GM19328 (cell line): ENCODE data around the gene SSBP2.
"Not testable (repeated sequence)": the region's sequence is repeated elsewhere in the genome, so short reads cannot be mapped to it uniquely, and the experiment has no call there.

Experiments
- ATAC-seq: cut with Tn5 transposase; IDR thresholded peaks from one replicate; pipeline ENCODE4 v1.9.1; 2021; ENCODE audit warnings: mild to moderate bottlenecking, moderate library complexity; ENCODE audit not compliant: unreplicated experiment

Gene SSBP2

DNA sequence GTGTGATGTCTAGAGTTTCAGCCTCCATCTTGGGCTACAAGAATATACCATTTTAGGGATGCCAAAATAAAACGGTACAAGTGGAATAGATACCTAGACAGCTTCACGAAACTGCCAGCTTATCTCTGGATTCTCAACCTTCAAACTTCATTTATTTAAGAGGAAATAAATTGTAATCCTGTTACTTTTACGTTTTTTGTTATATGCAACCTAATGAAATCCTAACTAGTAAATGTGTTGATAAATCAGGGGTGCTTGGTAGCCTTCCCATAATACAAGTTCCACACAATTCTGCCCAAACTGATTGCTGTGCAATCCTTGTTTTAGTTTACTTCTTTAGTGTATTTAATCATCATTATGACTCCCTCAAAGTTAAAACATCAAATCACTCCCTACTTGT lies 75.5 kb downstream of the SSBP2 start:
- ATAC-seq, result no peak

DNA sequence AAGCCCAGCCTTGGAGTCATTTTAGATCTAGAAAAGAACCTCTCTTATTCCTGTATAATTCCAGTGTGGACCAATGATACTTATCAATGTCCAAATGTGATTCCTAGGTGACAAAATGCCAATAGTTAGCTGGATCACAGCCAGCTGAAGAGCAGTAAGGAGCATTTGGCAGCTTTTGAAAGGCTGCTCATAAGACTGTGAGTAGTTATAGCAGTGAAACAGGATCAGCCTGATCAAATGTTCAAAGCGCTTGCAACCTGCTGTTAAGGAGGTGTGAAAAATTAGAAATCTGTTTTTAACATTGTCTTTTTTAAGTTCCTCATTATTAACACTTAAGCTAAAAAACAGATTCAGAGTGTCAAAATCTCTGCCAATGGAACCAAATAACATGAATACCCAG lies 85.1 kb downstream of the SSBP2 start:
- no peak for ATAC-seq

DNA sequence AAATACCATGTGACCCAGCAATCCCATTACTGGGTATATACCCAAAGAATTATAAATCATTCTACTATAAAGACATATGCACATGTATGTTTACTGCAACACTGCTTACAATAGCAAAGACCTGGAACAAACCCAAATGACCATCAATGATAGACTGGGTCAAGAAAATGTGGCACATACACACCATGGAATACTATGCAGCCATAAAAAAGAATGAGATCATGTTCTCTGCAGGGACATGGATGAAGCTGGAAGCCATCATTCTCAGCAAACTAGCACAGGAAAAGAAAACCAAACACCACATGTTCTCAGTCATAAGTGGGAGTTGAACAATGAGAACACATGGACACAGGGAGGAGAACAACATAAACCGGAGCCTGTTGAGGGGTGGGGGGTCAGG lies 90.3 kb downstream of the SSBP2 start:
- ATAC-seq, result not testable (repeated sequence)

DNA sequence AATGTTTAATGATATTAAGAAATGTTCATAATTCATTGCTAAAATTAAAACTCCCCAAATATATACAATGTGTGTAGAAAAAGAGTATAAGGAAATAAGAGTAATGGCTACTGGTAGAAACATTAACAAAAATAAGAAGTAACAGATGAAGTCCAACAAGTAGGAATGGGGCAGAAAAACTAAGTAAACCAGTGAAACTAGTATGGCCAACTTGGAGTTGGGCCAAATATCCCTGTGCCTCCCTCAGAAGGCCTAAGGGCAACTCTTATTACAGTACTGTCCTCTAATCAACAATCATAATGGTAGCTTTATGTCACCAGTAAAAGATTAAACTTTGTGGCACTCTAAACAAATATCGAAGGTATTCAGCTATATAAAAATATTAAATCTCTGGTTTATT lies 93.5 kb downstream of the SSBP2 start:
- ATAC-seq, result no peak

DNA sequence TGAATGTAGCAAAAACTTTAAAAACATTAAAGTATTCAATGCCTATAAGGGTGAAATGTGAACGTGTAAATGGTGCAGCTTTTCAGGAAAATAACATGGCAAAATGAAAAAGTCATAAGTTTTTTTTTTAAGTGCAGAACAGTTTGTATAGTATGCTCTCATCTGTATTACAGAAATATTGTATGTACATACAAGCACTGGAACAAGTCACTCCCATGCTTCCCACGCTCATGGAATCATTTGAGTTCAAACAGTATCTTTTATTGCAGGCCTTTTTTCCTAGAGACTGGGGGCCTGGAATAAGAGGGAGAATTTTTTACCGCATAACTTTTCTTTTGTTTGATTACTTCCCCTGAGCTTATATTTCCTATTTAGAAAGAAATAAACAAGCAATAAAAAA lies 94.1 kb downstream of the SSBP2 start:
- no peak for ATAC-seq

DNA sequence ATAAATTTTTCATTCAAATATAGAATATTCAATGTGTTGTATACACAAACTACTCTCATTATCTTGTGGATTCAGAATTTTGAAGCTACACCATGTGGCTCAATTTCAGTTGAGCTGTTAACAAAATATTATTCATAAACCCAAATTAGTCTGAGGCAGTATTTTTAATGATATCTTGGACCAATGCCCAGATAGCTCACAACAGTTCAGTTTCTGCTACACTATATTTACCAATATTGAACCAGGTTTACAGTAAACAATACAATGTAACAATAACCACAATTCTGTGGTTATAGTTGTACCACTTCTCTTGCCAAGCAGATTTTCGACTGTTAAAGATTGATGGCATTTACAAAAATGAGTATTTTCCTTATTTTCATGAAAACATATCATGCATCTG lies 99.9 kb downstream of the SSBP2 start:
- ATAC-seq, result no peak

DNA sequence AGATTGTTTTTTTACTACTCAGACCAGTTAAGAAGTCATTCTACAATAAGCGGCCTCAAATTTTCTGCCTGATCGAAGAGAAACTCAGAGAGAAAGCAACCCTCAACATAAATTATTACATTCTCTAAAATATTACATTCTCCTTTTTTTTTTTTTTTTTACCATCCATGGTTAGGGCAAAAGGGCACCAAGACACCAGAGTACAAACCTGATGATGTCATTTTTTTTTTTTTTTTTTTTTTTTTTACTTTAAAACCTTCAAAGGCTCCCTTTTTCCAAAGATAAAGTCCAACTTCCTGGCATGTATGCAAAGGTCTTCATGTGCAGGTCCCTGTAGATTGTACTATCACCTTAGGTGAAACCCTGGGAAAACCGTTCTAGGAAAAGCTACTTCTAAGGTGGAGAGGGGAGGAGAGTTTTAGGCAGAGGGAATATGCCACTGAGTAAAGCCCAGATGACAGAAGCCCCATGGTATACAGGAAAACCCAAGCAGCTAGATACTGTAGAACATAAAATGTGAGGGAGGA lies 104.4 kb downstream of the SSBP2 start:
- ATAC-seq, result no peak

DNA sequence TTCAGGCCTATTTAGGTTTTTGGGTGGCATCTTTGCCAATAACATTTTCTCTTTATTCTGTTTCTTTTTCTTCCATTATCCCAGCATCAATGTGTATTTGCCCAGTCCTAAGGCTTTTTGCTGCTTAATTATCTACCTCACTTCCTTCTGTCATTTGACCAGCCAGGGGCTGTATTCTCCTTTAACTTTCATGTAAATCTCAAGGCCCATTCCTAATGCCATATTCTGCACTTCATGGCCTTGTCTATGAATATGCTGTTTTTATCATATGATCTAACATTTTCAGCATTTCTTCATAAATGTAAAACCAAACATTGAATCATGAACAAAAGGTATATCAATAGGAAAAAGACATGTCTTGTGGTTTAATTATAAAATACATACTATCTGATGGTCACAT lies 108.7 kb downstream of the SSBP2 start:
- no peak for ATAC-seq

DNA sequence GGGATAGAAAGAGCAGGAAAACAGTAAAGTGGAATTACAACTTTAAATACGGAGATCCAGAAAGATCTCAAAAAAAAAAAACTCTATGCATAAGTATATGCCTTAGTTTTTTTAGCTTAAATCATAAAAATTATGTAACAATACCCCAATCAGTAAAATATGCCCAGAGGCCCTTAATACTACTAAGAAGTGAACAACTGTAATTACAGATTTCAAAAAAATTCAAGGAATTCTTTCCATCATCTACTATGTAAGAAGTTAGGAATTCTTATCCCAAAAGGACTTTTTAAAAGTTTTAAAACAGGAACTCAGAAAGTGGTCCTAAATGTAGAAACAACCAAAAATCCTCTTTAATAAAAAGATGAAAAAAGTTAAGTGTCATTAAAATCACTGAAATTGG lies 111.3 kb downstream of the SSBP2 start:
- no peak for ATAC-seq

DNA sequence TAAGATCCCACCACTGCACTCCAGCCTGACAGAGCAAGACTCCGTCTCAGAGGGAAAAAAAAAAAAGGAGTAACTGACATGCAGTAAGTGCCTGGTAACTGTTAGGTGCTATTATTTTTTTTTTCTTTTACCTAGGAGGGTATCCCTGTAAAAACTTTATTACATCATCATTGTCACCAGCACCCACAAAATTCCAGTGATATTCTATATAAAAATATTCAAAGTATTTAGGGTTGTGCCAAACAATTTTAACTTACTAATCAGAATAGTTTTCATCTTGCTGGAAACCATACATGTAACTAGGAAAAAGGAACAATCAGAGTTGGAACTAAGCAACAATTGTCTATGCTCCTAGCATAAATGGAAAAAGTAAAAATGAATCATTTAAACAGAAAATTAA lies 112.4 kb downstream of the SSBP2 start:
- no peak for ATAC-seq

DNA sequence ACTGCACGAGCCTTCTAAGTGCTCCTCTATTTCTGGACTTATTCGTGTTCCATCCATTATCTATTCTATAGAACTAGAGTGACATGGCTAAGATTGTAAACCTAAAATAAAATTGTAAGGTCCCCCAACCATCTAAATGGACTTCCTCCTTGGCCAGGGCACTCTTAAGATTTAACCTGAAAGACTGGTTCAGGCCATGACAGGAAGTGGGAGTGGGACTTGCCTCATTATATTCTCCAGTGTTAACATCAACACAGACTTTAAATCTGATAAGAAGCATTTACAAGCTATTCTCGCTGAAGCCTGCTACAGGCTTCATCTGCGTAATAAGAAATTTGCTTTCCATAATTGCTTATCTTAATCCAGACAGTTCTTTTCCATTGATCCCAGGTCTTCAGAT lies 117.0 kb downstream of the SSBP2 start:
- ATAC-seq, result no peak

DNA sequence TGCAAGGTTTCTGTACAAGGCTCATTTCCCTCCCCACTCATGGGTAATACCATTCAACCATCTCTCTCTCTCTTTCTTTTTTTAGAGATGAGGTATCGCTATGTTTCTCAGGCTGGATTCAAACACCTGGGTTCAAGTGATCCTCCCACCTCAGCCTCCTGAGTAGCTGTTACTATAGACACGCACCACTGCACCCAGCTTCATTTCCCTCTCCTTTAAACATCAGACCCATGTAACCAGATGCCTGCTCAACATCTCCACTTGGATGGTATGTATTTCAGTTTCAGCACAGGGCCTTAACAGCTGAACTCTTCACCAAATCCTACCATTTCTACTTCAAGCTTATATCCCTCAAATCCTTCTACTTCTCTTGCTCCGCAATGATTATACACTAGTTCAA lies 117.4 kb downstream of the SSBP2 start:
- ATAC-seq, result no peak

DNA sequence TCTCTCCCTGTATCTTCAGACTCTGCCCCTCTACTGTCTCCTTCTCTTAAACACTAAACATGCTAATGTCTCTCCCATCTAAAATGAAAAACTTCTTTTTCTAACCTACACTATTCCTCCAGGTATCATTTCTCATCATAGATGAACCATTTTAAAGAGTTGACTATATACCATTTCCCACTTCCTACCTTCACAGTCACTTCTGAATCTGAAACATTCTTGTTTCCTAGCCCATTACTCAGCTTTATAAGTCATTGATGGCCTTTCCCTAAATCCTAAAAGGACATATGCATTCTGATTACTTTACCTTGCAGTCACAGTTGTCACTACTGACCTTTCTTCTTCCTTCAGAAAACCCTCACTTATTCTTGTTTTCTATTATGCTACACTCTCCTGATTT lies 118.2 kb downstream of the SSBP2 start:
- no peak for ATAC-seq

DNA sequence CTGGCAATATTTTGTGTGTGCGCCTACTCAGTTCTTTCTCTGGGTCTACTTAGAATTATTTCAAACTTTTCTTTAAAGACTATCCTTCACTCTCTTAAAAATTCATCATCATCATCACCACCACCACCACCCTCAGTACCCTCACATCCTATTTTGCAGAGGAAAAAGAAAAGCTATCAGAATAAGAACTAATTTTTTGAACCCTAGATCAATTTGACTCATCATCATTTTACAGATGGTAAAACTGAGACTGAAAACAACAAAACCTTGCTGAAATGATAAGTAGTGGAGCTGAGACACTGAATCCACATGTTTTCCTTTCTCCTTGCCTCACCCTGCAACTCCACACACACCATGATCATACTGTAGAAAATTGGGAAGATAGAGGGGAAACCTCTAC lies 119.3 kb downstream of the SSBP2 start:
- ATAC-seq, result no peak

DNA sequence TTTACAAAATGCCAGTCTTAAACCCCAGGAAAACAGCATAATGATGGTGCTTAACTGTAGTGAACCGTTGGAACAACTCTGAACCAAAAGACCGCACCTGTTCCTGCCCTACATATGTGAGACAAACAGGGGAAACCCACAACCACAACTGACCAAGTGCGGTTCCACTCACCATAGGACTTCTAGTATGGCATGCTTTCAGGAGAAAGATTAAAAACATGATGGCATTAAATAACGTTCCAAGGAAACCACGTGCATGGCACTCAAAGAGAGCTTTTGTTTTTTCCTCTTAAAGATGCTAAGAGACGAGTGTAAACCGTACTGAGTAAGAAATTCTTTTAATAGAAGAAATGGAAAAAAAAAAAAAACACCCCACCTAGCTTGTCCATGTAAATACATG lies 119.8 kb downstream of the SSBP2 start:
- peak; percentile 63 for ATAC-seq

DNA sequence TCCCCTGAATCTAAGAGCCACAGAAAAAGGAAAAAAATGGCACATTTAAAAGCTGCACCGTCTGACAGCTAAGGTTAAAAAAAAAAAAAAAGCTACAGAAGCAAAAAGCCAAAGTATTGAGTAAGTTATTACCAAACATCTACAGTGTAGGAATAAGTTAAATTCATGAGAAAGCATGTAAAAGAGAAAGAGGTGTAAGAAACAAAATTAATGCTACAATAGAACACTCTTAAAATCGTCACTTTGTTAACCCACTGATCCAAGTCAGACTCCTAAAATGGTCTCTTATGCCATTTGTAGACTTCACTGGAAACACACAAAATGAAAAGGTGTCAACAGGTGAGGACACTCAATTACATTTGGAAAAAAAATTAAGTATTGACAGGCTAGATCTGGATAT lies 120.2 kb downstream of the SSBP2 start:
- ATAC-seq, result no peak

DNA sequence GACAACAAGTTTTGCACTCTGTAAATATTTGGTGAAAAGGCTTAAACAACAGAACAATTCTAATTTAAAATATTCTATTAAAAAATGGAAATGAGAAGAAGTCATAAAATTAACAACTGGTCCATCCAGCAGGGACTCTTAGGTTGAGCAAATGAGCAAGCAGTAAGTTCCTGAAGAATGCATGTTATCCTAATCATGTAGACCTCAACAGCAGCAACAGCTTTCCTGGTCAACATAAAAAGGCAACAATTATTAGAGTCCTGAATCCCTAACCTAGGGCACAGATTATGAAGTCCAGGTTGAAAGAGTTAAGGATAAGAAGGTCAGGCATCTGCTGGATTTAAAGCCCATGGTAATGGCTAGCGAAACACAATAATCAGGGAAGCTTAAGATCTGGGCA lies 120.9 kb downstream of the SSBP2 start:
- no peak for ATAC-seq

DNA sequence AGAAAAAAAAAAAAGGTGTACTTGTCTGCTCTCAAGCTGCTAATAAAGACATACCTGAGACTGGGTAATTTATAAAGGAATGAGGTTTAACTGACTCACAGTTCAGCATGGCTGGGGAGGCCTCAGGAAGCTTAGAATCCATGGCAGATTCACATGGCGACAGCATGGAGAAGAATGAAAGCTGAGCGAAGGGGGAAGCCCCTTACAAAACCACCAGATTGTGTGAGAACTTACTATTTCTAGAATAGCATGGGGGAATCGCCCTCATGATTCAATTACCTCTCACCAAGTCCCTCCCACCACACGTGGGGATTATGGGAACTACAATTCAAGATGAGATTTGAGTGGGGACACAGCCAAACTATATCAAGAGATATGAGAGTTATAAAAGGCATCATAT lies 122.8 kb downstream of the SSBP2 start:
- not testable (repeated sequence) for ATAC-seq

DNA sequence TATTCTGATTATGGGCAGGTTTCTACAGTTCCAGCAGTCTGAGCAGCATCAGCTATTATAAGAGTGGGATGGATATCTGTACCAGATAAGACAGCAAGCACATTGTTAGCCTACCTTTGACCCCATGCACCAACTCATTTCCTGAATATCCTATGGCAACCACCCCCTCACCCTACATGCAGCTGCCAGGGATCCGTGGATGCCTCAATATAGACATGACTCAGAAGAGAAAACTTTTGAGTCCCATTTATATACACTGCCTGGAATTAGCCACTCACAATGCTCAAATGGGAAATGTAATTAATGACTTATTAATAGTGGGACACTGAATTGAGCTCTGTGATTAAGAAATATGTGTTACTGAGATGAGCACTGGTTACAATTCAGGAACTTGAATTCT lies 124.4 kb downstream of the SSBP2 start:
- no peak for ATAC-seq

DNA sequence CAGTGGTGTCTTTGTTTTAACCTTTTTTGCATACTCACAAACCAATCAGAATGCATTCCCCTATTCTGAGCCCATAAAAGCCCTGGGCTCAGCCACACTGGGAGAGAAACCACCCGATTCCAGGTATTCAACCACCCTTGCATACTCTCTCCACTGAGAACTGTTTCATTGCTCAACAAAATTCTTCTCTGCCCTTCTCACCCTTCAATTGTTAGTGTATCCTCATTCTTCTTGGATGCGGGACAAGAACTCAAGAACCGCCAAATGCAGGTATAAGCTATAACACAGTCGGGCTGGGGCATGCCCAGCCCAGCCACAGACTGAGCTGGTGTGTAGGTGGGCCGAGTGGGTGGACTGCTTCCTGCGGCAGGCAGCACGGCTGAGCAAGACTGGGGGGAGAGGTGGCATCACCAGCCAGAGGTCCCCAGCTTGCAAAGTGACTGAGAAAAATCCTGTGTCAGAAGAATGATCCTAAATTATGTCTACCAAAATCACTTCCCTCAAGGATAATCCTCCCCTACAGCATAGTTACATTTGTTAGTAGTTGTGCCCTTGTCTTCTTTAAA lies 141.0 kb downstream of the SSBP2 start:
- ATAC-seq, result no peak

DNA sequence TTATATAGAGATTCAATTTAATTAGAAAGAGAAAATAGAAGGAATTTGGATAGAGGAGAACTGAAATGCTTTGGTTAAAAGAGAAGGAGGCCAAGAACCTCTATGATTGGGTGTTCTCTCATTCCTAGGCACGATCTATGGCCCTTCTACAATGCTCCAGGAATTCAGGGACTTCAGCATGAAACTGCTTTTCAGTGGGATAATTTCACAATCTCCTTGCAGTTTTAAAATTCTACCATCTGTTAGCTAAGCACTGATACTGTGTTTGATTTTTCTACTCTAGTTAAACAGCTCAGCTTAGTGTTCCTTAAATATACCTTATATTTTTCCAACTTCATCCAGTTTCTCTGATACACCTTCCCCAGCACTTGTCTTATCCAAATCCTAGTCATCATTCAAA lies 141.9 kb downstream of the SSBP2 start:
- ATAC-seq, result no peak

DNA sequence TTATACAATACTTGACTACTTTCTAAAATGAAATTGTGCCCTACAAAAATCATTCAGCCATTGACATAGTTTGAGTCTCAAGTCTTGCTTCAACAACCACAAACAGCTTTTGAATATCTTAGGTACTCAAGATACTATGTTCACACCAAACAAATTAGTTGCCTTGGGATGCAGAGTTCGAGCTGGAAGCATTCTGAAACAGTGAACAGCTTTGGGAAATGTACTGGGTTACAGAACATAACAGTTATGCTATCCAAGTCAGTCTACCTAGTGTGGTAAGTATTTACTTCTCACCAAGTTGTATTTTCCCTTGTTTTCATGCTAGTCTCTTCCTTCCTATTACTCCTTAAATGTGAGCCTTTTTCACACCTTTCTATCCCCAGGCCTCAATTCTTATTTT lies 143.2 kb downstream of the SSBP2 start:
- no peak for ATAC-seq

DNA sequence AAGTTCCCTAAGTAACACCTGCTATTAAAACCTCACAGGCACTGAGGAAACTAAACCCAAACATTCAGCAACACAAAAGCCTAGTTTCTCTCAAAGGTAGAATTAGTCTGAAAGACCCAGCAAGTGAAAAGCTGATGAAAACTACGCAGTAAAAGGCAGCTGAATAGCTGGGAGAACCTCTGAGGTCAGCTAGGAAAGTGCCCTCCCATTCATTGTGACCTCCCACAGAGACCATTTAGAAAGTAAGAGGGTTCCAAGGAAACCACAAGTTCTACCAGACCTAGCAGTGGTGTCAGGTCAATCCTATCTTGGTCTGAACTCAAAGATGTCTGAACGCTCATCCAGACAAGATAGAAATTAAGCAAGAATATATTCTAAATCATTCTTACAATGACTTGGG lies 144.7 kb downstream of the SSBP2 start:
- ATAC-seq, result no peak

DNA sequence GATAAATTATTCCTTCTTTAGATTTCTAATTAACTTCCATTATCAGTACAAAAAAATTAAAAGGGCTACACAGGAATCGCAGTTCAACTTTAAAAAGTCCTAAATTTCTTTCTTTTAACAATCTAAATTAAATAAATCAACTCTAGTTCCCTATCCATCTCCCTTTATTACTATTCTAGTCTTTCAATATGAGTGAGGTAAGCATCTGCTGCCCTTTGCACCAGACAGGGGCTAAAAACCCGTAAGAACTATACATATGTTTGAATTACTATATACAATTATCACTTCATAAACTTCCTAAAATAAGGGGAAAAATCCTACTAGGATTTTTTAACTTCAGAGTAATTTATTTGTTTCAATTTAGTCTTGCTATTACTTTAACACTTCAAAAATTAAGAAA lies 145.6 kb downstream of the SSBP2 start:
- ATAC-seq, result no peak
